Dedifferentiated amniotic fluid mesenchymal stem cell (primary cell): ENCODE data around the gene SMYD3.
"Not testable (repeated sequence)": the region's sequence is repeated elsewhere in the genome, so short reads cannot be mapped to it uniquely, and the experiment has no call there.

Experiments used
- DNase-seq: peaks from one replicate; pipeline ENCODE4 v3.0.0-alpha.2; 2016; ENCODE audit errors: extremely low spot score

SMYD3 gene

DNA sequence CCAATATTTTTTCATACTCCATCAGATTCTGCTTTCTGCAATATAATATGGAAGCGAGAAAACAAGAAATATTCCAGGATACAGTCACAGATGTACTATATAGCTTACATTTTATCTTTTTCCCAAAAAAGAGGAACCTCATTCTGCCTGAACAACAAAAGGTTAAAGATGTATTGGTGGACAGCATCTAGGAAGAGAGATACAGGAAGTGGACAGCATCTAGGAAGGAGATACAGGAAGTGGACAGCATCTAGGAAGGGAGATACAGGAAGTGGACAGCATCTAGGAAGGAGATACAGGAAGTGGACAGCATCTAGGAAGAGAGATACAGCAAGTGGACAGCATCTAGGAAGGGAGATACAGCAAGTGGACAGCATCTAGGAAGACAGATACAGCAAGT is 483.0 kb downstream of the SMYD3 start:
- not testable (repeated sequence) for DNase-seq

DNA sequence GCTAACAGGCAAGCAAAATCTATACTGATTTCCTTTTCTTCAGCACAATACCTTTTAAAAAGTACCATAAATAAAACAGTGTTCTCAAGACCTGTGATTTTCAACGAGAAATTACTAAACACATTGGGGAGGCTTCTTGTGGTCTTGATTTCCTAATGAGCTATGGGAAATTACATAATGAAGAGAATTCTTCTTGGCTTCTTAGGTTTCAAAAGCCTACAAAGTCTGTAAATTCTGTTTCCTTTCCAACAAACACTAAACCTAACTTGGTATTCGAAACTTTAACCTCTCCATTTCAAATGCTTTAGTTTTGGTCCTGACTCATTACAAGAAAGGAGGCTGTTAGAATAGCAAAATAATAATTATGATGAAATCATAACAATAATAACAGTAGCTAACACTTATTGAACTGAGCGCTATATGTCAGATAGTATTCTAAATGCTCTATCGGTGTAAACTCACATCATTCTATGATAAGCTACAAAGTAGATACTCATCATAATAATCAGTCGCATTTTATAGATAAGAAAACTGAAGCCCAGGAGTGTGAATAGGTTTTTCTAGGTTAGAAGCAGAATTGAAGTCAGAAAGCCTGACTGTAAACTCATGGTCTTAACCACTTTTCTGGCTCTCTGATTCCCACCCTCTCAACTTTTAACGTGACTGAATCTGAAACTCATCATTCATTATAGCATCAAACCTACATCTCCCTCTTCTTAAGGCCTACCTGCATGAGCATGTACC is 486.7 kb downstream of the SMYD3 start:
- DNase-seq, result no peak

DNA sequence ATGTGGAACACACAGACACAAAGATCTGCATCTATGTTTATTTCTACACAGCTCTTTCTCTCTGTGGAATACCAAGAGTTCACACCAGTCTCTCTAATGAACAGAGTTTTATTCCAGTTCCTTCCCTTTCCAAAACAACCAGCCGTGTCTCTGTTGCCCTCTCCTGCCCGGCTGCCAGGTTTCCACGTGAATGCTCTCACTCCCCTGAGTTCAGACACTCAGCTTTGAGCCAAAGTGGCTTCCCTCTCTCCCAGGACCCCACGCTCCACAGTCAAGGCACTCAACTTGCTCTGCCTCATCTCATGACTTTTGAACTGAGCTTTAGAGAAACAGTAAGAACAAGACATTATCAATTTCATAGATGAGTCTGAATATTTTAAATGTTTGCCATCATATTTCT is 488.9 kb downstream of the SMYD3 start:
- no peak for DNase-seq

DNA sequence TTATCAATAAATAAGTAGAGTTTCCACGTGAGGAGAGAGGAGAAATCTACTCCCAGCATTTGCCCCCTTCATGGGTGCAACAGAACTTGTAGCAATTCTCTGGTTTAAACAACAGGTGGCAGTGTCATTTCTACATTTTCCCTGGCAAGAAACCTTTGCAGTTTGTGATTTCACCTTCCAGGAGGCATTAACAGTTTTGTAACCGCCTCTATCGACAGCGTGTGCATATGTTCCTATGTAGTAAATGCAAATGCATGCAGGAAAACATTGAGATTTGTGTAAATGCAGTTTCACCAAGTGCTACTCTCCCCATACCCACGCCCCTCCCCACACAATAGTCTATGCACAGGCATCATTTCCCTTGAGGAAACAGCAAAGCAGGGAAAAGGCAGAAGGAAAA is 494.7 kb downstream of the SMYD3 start:
- no peak for DNase-seq

DNA sequence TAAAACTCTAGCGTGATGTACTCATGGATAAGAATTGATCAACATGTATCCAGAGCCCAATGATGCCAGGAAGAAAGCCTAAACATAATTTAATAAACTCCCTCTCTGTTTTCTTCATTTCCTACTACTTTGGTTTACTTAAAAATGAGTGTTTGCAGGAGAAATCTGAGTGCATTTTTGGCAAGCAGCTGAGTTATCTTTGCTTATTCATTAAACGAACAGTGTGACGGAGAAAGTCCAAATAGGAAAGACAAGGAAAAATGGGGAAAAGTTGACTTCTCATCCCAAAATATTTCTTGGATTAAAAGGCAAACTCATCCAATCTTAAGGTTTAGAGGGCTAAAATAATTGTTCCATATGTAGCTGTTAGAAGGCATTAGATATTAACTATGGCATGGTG is 496.7 kb downstream of the SMYD3 start:
- DNase-seq, result no peak

DNA sequence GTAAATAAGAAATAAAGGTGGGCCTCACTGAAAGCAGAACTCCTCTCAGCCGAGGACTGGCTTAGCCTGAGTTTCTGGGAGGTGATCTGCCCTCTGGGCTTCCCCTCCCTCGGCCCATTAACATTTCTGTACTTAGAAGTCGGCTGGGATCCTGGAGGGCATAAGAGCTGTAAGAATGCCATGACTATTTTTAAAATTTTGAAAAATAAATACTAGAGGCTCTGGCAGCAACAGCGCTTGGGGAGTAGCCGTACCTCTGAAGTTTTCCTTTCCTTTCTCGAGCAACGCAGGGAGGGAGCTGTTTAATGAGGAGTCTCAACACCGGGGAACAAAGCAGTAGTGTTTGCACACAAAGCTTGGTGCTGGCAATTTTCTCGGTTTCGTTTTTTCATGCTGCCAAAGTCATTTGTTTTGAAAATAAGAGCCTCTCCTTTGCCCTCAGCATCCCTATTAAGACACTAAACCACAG is 498.7 kb downstream of the SMYD3 start:
- DNase-seq, result no peak

DNA sequence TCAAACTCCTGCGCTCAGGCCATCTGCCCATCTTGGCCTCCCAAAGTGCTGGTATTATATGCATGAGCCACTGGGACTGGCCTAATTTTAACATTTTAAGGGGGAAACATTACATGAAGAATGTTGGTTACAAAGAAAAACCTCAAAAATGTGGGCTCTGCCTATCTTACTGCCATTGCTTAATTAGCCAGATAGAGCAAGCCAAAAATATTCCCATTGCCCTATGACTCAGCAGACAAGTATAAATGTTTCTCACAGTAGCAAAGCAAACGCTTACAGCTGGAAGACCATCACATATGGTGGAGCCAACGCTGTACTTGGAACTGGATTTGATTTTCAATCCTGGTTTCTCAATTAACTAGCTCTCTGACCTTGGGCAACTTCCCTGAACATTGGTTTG is 502.0 kb downstream of the SMYD3 start:
- DNase-seq, result peak; percentile 97

DNA sequence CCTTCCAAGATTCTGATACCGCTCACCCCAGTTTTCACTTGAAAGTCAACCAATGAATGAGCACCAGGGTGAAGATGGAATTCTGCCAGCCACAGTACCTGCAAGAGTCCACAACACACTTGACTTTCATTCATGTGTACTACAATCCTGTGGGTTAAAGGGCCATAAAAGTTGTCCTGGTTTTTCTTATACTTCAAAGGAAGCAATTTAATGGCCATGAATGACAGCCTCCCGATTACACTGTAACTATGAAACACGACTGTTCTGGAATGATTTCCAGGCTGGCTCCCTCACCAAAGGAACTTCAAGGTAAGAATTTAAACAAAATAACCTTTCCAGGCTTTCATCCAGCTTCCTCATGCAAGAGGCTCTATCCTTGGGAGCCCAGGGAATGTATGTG is 502.8 kb downstream of the SMYD3 start:
- DNase-seq, result no peak

DNA sequence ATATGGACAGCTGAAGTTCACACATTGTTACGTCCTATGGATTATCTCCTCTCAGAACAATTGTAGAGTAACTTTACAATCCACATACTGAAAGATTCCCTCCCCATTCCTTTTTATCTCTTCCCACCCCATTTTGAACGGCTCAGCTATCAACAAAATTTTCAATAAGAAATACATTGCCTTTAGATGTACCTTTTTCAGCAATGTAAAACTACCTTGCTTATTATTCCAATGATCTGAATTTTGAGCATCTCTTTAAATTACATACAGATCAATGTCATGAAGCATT is 503.7 kb downstream of the SMYD3 start:
- DNase-seq, result no peak

DNA sequence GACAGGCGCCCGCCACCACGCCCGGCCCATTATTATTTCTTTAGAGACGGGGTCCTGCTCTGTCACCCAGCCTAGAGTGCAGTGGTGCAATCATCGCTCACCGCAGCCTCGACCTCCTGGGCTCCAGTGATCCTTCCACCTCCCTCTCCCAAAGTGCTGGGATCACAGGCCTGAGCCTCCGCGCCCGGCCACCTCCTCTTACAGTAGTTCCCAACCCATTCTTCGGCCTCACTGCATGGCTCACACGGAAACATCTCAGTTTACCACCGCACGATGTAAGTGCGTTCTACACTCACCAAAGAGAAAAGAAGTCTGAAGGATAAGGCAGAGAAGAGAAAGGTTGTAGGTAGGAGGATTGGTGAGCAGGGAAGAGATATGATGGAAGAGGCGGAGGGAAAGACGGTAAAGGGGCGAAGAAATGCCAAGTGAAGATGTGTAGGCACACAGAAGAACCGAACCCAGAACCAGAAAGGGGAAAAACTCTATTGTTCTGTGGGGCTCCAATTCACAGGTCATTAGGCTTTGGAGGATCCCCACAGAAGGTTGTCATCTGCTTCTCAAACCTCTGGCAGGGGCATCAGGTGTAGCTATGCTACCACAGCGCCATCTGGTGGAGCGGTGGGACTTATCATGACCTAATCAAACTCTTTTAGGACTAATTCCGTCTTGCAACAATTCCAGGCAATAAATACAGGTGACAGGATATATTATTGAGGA is 504.2 kb downstream of the SMYD3 start:
- peak; percentile 86 for DNase-seq

DNA sequence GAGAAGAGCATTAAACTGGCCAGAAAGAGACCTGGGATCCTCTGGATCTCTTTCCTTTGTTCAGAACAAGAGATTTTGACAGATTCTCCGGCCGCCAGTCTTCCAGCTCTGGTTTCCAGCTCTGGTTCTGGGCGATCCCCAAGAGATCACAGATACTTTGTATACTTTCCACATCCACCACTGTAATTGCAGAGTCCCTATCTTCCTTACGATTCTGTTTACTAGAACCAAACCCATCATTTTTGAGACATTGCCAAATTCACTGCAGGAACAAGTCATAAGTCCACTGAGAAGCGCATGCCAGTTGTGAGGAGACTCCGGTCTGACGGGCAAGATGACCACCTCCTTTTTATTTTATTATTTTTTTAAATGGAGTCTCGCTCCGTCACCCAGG is 505.2 kb downstream of the SMYD3 start:
- DNase-seq, result no peak

DNA sequence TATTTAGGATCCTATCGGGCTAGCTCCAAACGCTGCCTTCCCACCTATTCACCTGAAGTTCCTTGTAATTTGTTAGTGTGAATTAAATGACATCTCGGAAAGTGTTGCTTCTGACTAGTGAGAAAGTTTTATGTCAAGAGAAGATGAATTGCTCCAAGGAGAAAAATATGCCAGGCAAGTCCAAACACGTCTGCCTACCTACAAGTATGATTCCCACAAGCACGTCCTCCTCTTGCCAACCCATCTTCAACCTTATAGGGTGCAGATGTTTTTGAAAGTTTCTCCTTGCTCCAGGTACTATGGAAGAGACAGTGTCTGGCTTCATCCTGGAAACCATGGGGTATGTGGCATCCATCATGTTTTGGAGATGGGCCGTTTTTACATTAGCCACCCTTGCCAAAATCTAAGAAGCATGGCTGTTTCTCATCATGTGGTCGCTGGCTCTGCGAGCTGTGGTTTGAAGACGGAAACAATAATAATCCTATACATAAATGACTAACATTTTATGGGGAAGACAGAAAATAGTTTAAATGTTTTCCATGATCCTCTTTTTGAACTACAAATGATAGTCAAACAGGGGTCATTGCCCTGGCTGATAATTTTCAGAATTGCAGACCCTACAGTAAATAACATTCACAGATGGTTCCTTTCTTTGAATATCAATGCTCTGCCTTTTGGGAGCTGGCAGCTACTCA is 505.8 kb downstream of the SMYD3 start:
- no peak for DNase-seq

DNA sequence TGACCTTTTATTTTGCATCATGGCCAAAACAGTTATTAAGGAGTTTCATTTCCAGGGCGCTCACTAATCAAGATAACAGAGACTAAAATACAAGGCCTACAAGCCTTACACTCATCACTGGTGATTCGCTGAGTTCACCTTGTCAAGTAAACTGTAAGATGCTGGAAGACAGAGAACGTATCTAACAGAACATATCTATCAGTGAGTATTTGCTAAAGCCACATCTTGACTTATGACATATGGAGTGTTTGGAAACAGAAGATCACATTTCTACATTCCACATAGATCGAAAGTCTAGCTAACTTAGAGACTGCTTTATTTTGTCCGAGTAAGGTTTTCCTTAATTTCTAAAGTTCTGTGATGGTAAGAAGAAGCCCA is 506.5 kb downstream of the SMYD3 start:
- DNase-seq, result no peak

DNA sequence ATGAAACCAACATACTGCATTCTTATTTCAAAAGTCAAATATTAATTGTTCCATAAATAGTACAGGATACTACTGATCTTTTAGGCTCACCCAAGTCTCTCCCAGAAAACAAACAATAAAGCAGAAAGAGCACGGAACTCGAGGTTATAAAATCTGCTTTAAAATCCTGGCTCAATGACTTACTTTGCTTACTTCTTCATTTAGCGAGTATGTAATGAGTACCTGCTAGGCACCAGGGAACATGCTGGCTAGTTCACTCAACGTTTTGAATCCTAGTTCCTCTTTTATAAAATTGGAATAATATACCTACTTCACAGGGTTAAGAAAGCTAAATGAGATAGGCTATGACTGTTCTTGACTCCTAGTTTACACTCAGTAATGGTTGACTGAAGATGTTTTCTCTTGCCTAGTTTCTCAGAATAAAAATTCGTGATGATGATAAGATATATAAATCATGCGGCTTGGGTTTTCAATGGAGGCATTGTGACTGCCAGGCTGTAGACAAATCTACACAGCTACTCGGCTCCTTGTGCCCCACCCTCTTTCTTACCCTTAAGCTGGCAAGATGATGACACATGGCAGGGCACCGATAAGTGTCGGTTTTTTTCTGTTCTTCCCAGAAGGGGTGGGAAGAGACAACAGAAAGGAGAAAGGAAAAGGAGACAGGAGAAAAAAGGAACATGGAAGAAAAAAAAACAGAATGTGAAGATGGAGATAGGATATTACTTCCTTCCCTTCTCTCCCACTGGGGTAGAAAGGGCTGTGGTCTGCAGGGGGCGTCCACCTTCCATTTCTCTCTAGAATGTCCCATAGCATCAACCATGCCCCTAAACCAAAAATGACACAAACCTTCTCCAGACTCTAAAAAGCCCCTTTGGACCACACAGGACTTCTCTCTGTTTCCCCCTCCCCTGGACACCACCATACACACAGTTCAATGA is 507.1 kb downstream of the SMYD3 start:
- no peak for DNase-seq

DNA sequence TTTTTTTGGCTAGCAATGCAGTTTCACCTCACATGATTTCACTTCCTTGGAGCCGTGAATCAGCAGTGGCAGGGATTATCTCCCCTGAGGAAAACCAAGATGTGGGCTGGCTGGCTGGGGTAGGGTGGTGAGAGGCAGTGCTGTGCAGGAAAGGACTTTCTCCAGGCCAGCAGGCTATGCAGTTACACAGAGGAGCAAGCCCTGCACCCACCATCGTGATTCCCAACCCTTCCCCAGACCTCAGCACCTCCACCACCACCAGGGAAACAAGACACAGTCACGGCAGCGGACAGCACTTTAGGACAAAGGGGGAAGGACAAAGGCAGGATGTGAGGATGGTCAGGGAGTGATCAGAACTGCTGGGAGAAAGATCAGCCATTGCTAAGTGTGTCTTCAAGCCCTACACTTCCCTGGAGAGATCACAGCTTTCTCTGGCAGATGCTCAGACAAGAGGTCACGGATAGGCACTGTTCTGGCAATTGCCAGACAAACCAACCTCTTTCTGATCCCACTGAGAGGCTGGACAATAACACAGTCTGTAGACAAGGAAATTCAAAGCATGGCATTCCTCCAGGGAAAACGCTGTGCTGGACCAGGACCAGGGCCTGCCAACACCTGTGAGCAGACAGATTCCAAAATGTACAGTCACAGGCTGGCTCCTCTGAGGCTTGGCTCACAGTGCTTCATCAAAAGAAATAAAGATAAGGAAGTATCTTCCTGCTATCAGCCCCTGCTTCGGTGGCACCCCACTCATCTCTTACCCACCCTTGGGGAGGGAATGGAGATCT is 509.4 kb downstream of the SMYD3 start:
- no peak for DNase-seq

DNA sequence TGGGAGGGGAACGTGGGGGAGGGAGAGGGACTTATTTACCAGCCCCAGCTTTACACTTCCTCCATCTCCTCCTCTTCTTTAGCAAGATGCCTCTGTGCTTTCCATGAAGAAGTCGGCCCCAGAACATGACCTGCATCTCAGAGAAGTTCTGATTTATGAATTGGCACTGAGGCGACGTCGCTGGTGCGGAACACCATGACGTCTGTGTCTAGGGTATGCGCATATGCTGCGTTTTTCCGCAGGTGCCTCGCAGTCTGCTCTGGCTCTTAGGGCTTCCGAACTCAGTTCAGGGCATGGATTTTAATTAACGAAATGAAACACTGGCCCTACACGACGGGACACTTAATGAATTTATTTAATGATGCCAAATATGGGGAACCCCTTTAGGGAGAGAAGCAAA is 510.3 kb downstream of the SMYD3 start:
- DNase-seq, result no peak

DNA sequence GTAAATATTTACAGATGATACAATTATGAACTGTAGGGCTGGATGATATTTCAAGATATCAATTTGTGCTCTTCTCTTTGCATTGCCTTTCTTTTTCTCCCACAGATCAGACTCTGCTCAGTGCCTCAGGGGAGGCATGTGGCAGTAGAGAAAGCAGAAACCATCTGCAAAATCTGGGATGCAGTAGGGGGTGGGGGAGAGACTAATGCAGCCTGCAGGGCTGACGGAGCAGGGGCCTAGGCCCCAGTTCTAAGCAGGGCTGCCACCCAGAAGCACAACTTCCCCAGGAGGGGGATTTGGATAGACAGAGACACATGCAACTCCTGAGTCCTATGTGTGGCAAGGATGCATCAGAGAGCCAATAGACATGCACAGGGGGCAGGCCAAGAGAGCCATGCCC is 511.6 kb downstream of the SMYD3 start:
- no peak for DNase-seq

DNA sequence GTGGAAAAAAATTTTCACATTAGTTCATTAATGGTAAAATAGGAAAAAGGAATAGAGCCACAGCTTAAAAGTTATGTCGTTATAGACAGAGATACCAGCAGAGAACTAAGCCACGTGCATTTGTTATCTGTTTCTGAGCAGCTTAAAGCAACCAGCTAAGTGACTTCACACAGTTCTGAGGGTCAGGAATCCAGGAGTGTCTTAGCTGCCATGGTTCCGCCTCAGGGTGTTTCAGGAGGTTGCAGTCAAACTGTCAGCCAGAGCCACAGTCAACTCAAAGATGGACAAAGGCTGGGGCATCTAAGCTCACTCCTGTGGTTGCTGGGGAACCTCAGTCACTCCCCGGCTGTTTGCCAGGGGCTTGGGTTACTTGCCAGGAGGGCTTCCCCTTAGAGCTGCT is 515.8 kb downstream of the SMYD3 start:
- DNase-seq, result no peak

DNA sequence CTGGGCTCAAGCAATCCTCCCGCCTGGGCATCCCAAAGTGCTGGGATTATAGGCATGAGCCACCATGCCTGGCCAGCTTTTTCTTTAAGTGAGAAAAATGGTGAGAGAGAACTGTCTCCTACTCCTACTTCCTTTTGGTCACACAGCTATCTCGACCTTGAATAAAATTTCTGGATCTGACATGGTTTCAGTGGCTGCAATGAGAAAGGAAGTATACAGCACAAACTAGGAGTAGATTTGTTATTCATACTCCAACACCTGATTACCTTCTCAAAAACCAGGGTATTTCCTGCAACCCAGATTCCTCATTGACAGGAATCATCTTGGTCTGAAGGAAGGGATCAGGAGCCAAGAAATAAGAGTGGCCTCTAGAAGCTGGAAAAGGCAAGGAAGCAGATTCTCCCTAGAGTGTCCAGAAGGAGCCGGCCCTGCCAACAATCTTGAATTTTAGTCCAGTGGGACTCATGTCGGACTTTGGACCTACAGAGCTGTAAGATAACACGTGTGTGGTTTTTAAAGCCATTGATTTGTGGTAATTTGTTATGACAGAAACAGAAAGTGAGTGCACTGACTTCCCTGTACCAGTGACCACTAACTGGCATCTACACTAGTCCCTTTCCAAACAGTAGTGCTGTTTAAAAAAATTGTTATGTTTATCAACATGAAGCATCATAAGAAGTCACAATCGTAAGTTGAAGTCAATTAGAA is 516.6 kb downstream of the SMYD3 start:
- no peak for DNase-seq

DNA sequence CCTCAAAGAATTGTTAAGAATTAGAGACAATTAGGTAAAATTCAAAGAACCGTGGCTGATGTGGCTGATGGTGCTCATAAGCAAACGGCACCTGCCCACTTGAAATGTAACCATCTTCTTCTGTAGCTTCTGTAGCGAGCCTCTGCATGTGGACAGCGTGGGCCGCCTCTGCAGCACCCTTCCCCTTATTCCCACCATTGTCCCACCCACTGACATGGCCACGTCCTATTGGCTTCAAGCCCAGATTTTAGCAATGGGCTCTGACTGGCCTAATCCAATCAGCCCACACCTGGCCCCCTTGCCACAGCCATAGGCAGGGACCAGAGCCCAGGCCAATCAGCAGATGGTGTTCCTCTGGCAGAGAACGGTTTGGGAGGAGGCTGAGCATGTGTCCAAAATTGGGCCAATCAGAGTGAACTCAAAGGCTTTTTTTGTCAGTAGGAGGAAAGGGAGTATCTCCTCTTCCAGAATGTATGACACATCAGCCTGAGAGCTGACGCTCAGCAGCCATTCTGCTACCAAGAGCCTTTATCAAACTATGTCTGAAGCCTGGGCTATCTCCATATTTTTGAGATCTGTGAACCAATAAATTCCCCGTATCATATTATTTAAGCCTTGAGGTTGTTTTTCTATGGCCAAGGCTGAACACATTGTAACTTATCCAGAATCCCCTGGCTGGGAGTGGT is 518.5 kb downstream of the SMYD3 start:
- DNase-seq, result no peak
